ENCODE results near the gene CCDC27.
A peak's percentile ranks its signal among the peaks of the same experiment; 100 is the strongest.

Gene CCDC27

GRCh38 chr1:3727042-3727824 is 25.0 kb upstream of the CCDC27 start:
- DNase-seq (ENCODE audit: low read depth): peak; percentile 48
- TF ChIP-seq CTCF (conservative IDR thresholded peaks at IDR 0.05; ENCODE audit: low read depth, low read length): peak; percentile 77
- no peak overlapping the region for H3K4me3 ChIP-seq (ENCODE audit: low read depth, low read length)

- TF ChIP-seq CTCF (conservative IDR thresholded peaks at IDR 0.05; ENCODE audit: low read depth, low read length): no peak
- no peak for DNase-seq (ENCODE audit: low read depth)
- no peak overlapping the region for H3K4me3 ChIP-seq (ENCODE audit: low read depth, low read length)
Observed at GRCh38 chr1:3727825-3728776, 24.1 kb upstream of the CCDC27 start.

- DNase-seq (ENCODE audit: low read depth): peak; percentile 10
- H3K4me3 ChIP-seq (ENCODE audit: low read depth, low read length): no peak overlapping the region
- no peak for TF ChIP-seq CTCF (conservative IDR thresholded peaks at IDR 0.05; ENCODE audit: low read depth, low read length)
Observed at GRCh38 chr1:3729594-3730542, 22.4 kb upstream of the CCDC27 start.

- DNase-seq (ENCODE audit: low read depth): no peak
- no peak for TF ChIP-seq CTCF (conservative IDR thresholded peaks at IDR 0.05; ENCODE audit: low read depth, low read length)
- no peak overlapping the region for H3K4me3 ChIP-seq (ENCODE audit: low read depth, low read length)
Observed at GRCh38 chr1:3730543-3731247, 21.6 kb upstream of the CCDC27 start.

GRCh38 chr1:3731583-3732433 is 20.4 kb upstream of the CCDC27 start:
- H3K4me3 ChIP-seq (ENCODE audit: low read depth, low read length): no peak overlapping the region
- TF ChIP-seq CTCF (conservative IDR thresholded peaks at IDR 0.05; ENCODE audit: low read depth, low read length): no peak
- no peak for DNase-seq (ENCODE audit: low read depth)

All from choroid plexus epithelial cell (primary cell).